Ishikawa (cell line): ENCODE measurements around the gene TSPYL4.

Experiments
- CEBPB ChIP-seq: IDR thresholded peaks from 2 replicates; pipeline ENCODE4 v1.6.1; 2012
- CREB1 ChIP-seq: IDR thresholded peaks from 2 replicates; pipeline ENCODE4 v1.6.1; 2012; ENCODE audit warnings: low read depth
- EP300 ChIP-seq: IDR thresholded peaks from 2 replicates; pipeline ENCODE4 v1.6.1; 2012; ENCODE audit warnings: borderline replicate concordance
- FOXM1 ChIP-seq: IDR thresholded peaks from 2 replicates; pipeline ENCODE4 v1.6.1; 2012; ENCODE audit warnings: low read depth, borderline replicate concordance
- NFIC ChIP-seq: IDR thresholded peaks from 2 replicates; pipeline ENCODE4 v1.6.1; 2012
- RAD21 ChIP-seq: IDR thresholded peaks from 2 replicates; pipeline ENCODE4 v1.6.1; 2012; ENCODE audit warnings: low read depth
- REST ChIP-seq: IDR thresholded peaks from 2 replicates; pipeline ENCODE4 v1.6.1; 2012; ENCODE audit warnings: low read depth, mild to moderate bottlenecking
- TAF1 ChIP-seq: IDR thresholded peaks from 2 replicates; pipeline ENCODE4 v1.6.1; 2012; ENCODE audit warnings: low read depth, mild to moderate bottlenecking
- TEAD4 ChIP-seq: IDR thresholded peaks from 2 replicates; pipeline ENCODE4 v1.6.1; 2012
- USF1 ChIP-seq: IDR thresholded peaks from 2 replicates; pipeline ENCODE4 v1.6.1; 2012
- TF ChIP-seq, protein P1 (sequence below): IDR thresholded peaks from 2 replicates; pipeline ENCODE4 v1.6.1; 2012

DNA sequence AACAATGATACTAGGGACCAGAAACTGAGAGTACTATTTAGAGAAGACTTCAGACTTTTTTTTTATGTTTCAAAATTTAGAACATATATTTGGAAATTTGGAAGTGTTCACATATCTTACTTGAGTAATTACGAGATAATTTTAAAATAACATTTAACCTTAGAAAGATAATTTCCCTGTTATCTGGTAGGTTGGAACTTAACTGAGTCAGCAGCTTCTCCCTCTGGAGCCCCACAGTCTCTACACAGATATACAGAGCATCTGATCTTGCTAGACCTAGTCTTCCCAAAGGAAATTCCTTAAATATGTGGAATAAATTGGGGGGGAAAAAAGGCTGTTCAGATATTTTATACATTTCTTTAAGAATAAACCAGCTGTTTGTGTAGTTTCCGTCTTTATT lies 48.6 kb downstream of the TSPYL4 start:
- TF ChIP-seq NFIC (no peak), TEAD4 (no peak), EP300 (no peak), TAF1 (no peak), CREB1 (no peak), REST (no peak), USF1 (no peak), RAD21 (no peak), CEBPB (no peak), FOXM1 (no peak)
- TF ChIP-seq, protein P1, sequence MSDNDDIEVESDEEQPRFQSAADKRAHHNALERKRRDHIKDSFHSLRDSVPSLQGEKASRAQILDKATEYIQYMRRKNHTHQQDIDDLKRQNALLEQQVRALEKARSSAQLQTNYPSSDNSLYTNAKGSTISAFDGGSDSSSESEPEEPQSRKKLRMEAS, result no peak
